Activated CD4-positive, alpha-beta T cell treated with anti-CD3 and anti-CD28 coated beads, Interleukin-2, Interleukin-6, amounts not matched to agents 100 ng/mL and 50 ng/mL, durations not matched to agents 16 hours and 8 hours (primary cell): ENCODE data around the gene DRD2.

Experiments used
- DNase-seq: peaks from one replicate; pipeline ENCODE4 v3.0.0-alpha.2; 2020

The DRD2 gene

GRCh38 chr11:113397212-113397611 is 78.0 kb downstream of the DRD2 start:
- no peak for DNase-seq

- DNase-seq, result no peak
These were observed 78.5 kb downstream of the DRD2 start for GRCh38 chr11:113396690-113397089.

- no peak for DNase-seq
These were observed 79.3 kb downstream of the DRD2 start for GRCh38 chr11:113395782-113396336.

GRCh38 chr11:113394919-113395318 is 80.3 kb downstream of the DRD2 start:
- DNase-seq, result no peak

GRCh38 chr11:113393501-113393985 is 81.7 kb downstream of the DRD2 start:
- DNase-seq, result no peak

GRCh38 chr11:113392236-113392921 is 82.8 kb downstream of the DRD2 start:
- DNase-seq, result no peak

GRCh38 chr11:113389272-113389671 is 85.9 kb downstream of the DRD2 start:
- no peak for DNase-seq

- DNase-seq, result no peak
These were observed 87.5 kb downstream of the DRD2 start, which contains the start of gene ANKK1 for GRCh38 chr11:113387605-113388211. TSS of gene ANKK1 (plus strand) at chr11:113387779. CDS start at chr11:113387885, 106 bp downstream.

GRCh38 chr11:113386866-113387265 is 88.3 kb downstream of the DRD2 start:
- no peak for DNase-seq

GRCh38 chr11:113385749-113386148 is 89.4 kb downstream of the DRD2 start:
- DNase-seq, result no peak

- DNase-seq, result no peak
These were observed 90.6 kb downstream of the DRD2 start for GRCh38 chr11:113384551-113384950.

- no peak for DNase-seq
These were observed 93.1 kb downstream of the DRD2 start for GRCh38 chr11:113382121-113382520.

GRCh38 chr11:113378692-113379091 is 96.5 kb downstream of the DRD2 start:
- no peak for DNase-seq

GRCh38 chr11:113377681-113378412 is 97.4 kb downstream of the DRD2 start:
- no peak for DNase-seq

GRCh38 chr11:113376156-113376555 is 99.0 kb downstream of the DRD2 start:
- DNase-seq, result no peak

GRCh38 chr11:113375402-113375801 is 99.8 kb downstream of the DRD2 start:
- no peak for DNase-seq

GRCh38 chr11:113373981-113374560 is 101.1 kb downstream of the DRD2 start:
- DNase-seq, result no peak

GRCh38 chr11:113373306-113373705 is 101.9 kb downstream of the DRD2 start:
- no peak for DNase-seq

- DNase-seq, result no peak
These were observed 102.9 kb downstream of the DRD2 start for GRCh38 chr11:113372309-113372708.

GRCh38 chr11:113370634-113371033 is 104.6 kb downstream of the DRD2 start:
- DNase-seq, result no peak

- no peak for DNase-seq
These were observed 105.8 kb downstream of the DRD2 start for GRCh38 chr11:113369411-113369810.

- no peak for DNase-seq
These were observed 109.3 kb downstream of the DRD2 start for GRCh38 chr11:113365895-113366294.

- DNase-seq, result no peak
These were observed 111.1 kb downstream of the DRD2 start for GRCh38 chr11:113363996-113364641.
